ENCODE results near the gene DAG1.

DAG1 gene

DNA sequence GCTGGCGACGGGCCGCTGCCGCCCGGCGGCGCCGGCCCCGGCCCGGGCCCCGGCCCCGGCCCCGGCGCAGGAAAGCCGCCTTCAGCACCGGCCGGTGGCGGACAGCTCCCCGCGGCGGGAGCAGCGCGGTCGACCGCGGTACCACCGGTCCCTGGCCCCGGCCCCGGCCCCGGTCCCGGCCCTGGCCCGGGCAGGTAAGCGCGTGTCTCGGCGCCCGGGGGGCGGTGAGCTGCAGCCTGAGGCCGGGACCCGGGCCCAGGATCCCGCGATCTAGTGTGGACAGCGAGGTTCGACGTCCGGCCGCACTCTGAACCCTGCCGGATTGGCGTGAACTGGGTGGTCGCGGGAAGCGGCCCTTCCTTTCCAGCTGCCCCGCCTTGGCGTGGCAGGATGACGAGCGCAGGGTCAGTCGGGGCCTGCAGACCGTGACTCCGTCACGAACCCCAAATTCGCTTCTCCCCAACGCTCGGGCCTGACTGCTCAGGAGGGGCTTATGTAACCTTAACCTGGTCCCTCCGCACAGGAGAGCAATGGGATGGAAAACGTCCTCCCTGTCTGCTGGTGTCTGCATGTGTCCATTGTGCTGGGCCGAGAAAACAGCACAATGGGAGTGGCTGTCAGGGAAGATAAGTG, 84.7 kb downstream of the DAG1 start:
- no peak for DNase-seq

DNA sequence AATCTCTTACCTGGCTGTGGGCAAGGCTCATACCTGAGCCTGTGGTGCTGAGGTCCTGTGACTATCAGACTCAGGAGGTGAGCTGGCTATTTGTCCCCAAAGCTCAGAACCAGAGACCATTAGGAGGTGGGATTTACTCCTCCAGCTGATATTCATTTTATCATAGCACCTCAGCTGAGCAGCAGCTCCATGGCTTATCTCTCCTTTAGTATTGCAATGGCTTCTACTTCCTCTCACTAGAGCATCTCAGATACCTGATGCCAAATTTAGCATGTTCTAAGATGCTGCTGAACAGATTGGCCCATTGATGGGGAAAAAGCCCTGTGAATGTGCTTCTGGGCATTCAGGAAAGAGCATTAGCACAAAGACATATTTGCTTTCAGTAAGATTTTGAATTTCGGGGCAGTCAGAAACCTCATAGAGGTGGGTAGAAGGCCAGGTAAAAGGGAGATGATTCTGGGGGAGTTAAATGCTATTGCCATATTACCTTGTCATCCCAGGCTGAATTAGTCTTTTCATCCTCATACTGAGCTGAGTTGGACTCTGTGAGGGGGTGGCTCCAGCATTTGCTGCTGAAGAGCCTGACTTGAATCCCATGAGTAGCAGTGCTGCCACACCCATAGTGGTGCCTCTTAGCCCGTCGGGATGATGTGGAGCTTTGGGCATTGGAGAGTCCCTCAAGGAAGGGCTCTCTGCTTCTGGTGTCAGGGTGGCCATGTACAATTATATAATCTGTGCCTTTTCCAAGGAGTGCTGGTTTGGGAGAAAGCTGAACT, 86.6 kb downstream of the DAG1 start:
- no peak for DNase-seq

DNA sequence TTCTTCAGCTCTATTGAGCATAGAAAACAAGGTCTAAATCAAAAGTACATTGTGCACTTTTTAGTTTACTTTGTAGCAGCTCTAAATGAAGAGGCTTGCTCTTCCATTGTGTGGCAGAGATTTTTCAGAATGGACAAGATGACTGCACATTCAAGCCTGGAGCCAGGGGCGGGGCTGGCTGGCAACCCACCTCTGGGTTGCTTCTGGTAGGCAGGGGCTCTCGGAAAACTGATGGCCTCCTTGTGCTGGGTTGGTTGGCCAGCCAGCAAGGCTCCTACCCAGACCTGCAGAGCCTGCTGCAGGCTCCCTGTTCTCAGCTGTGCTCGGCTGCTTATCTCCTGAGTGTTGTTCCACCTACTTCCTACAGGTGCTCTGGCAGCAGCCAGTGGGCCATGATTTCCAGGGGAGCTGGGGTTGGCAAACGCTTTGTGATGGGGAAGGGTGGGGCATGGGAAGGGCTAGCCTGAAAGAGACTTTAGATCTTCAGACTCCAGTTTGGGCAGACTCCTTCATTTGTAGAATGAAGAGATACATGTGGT, 93.0 kb downstream of the DAG1 start:
- no peak for DNase-seq

DNA sequence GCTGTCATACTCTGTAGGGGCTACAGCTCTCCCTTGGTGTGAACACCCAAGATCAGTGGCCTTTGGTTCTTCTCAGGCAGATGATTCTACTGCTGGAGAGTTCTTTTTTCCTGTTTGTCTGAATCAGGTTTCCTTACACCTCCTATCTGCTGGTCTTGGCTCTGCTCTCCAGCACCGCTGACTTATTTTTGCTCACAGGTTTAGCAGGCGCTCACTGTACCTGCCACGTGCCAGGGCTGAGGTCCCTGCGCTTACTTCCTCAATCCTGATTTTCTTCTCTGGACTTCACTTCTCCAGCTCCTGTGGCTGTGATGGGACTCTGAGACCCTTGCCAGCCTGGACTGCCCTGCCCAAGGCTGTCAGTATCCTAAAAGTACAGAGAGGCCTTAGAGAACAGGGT, 93.7 kb downstream of the DAG1 start:
- DNase-seq = no peak

GRCh38 chr3:49566312-49566711, 96.2 kb downstream of the DAG1 start:
- no peak for DNase-seq

DNA sequence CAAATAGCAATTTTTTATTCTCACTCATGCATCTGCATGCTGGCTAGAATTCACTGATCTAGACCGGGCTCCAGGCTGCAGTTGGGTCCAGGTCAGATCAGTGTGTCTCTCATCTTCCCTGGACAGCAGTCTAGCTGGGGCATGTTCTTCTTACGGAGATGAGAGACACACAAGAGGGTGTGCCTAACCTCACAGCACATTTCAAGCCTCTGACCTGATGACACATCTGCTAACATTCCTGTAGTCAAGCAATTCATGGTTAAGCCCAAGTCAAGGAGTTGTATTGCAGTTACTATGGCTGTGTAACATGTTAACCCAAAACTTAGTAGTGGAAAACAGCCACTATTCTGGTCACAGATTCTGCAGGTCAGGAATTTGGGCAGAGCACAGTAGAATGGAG, 97.3 kb downstream of the DAG1 start:
- no peak for DNase-seq

DNA sequence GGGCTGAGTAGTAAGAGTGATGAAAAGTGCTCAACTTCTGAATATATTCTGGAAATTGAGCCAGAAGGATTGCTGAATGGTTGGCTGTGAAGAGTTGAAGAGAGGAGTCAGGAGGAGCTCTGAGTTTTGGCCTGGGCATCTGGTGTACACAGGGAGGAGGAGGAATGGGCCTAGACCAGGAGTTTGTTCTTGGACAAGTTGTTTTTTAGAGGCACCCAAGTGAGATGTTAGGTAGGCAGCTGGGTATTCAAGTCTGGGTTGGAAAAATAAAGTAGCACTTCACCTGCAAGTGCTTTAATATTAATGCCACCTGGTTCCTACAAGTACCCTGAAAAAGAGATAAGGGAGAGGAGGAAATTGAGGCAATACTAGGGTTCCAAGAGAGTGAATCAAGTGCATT, 98.9 kb downstream of the DAG1 start:
- no peak for DNase-seq

- DNase-seq = no peak
Observed at GRCh38 chr3:49570028-49570654, 100.1 kb downstream of the DAG1 start.

DNA sequence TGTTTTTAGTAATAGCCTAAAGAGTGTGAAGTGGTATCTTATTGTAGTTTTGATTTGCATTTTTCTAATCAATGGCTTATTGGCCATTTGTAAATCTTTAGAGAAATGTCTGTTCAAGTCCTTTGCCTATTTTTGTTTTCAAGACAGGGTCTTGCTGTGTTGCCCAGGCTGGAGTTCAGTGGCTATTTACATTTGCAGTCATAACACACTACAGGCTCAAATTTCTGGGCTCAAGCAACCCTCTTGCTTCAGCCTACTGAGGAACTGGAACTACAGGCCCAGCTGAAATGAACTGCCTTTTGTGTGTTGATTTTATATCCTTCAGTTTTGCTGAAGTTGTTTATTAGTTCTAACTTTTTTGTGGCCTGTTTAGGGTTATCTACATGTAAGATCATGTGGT, 112.1 kb downstream of the DAG1 start:
- no peak for DNase-seq
